SH-SY5Y (cell line): Measurements from ENCODE around the gene NEURL1B.

Experiments
- GATA2 ChIP-seq: IDR thresholded peaks from 2 replicates; pipeline ENCODE4 v1.6.1; 2011; ENCODE audit warnings: mild to moderate bottlenecking, low read depth, low read length
- GATA3 ChIP-seq: IDR thresholded peaks from 2 replicates; pipeline ENCODE4 v1.6.1; 2011; ENCODE audit warnings: low read depth, mild to moderate bottlenecking, low read length, moderate library complexity

GRCh38 chr5:172714491-172715420 is 73.7 kb downstream of the NEURL1B start:
- TF ChIP-seq GATA3: no peak
- no peak for TF ChIP-seq GATA2
